Vagina (tissue), 2 donors: ENCODE results near the gene VMAC.

Source experiments
- CTCF ChIP-seq, 3 experiments: fragments of 450-650 bp in 2 of 3; fragments of 200-600 bp in 1 of 3; sonication (generic) in 1 of 3; IDR thresholded peaks; one replicate each; pipeline ENCODE4 v1.5.1; 2017 to 2019; ENCODE audit warnings: antibody characterized with exemption in 3 of 3, mild to moderate bottlenecking in 2 of 3, moderate library complexity in 2 of 3
- POLR2A ChIP-seq, 2 donors: fragments of 450-650 bp; IDR thresholded peaks; one replicate each; pipeline ENCODE4 v1.6.1; 2017; ENCODE audit warnings: antibody characterized with exemption in 2 of 2, mild to moderate bottlenecking in 2 of 2, moderate library complexity in 2 of 2

GRCh38 chr19:5892772-5893275 is 11.8 kb upstream of the VMAC start:
- no peak for TF ChIP-seq POLR2A (IDR thresholded peaks at IDR 0.05)
- no peak for TF ChIP-seq CTCF (IDR thresholded peaks at IDR 0.05)
